ENCODE measurements around the gene USP22. TPM values are rescaled to one million over a fixed set of nuclear protein-coding genes. Genes with fewer than 3 reads are reported as not detected.

Gene USP22
- total RNA-seq, 2 donors from 2014 or later = 130 to 154 TPM

DNA sequence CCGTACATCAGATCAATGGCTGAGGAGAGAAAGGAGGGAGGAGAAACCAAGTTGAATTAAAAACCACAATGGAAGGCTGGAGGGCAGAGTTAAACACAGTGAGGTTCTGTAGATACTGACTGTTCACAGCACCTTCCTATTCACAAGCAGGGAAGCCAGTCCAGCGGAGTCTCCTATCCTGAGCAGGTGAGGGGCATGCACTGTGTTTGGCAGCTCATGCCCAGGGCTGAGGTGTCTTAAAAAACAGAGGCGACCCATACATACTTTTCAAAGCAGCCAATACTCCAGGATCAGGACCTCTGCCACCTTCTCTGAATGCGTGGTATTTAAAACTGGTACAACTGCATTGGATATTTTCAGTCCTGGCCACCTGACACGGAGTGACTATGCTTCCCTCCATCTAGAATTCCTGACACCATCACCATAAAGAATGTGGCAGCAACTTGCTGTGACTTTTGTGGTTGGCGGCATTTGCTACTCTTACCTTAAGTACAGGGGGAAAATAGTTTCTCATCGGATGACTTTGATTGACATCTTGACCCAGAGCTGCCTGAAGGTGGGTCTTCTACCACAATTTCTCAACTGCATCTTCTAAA, 21.5 kb downstream of the USP22 start:
- no peak for DNase-seq (ENCODE audit: low spot score)
- Histone ChIP-seq H3K4me3 (no peak overlapping the region), H3K36me3 (peaks cover 55% of the 10 kb centered on the region), H3K27me3 (replicated peaks; ENCODE audit: insufficient read depth) (no peaks in the 10 kb centered on the region), H3K9me3 (no peaks in the 10 kb centered on the region), H3K27ac (no peak overlapping the region), H3K4me1 (ENCODE audit: control insufficient read depth in 1 of 2, low read depth in 2 of 2) (peaks cover 14 to 48% of the 10 kb centered on the region in 2 donors)
- TF ChIP-seq, protein P1, sequence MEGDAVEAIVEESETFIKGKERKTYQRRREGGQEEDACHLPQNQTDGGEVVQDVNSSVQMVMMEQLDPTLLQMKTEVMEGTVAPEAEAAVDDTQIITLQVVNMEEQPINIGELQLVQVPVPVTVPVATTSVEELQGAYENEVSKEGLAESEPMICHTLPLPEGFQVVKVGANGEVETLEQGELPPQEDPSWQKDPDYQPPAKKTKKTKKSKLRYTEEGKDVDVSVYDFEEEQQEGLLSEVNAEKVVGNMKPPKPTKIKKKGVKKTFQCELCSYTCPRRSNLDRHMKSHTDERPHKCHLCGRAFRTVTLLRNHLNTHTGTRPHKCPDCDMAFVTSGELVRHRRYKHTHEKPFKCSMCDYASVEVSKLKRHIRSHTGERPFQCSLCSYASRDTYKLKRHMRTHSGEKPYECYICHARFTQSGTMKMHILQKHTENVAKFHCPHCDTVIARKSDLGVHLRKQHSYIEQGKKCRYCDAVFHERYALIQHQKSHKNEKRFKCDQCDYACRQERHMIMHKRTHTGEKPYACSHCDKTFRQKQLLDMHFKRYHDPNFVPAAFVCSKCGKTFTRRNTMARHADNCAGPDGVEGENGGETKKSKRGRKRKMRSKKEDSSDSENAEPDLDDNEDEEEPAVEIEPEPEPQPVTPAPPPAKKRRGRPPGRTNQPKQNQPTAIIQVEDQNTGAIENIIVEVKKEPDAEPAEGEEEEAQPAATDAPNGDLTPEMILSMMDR (IDR thresholded peaks at IDR 0.05) = no peak
- no peak for ATAC-seq (ENCODE audit: insufficient number of reproducible peaks, low FRiP score, low read depth)

DNA sequence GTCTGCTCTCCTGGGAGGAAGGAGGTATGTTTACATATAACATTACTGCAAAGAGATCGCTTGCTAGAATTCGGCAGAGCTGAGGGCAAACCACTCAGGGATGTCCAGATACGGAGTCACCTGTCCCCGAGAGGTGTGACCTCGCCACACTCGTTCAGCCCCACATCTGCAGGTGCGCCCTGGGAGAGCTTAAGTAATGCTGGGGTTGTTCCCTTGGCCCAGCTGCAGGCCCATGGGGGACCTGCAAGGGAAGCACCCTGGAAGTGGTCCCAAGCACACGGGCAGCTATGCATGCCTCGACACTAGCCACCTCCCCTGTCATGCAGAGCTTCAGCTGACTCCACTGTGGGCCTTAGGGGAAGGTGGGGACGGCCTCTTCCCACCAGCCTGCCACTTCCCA, 22.2 kb downstream of the USP22 start:
- Histone ChIP-seq H3K27ac (no peak overlapping the region), H3K27me3 (replicated peaks; ENCODE audit: insufficient read depth) (no peaks in the 10 kb centered on the region), H3K4me1 (ENCODE audit: control insufficient read depth in 1 of 2, low read depth in 2 of 2) (peaks cover 14 to 48% of the 10 kb centered on the region in 2 donors), H3K9me3 (no peaks in the 10 kb centered on the region), H3K36me3 (peaks cover 56% of the 10 kb centered on the region), H3K4me3 (no peak overlapping the region)
- TF ChIP-seq, protein P1 (IDR thresholded peaks at IDR 0.05) = no peak
- no peak for ATAC-seq (ENCODE audit: insufficient number of reproducible peaks, low FRiP score, low read depth)
- DNase-seq (ENCODE audit: low spot score) = no peak

DNA sequence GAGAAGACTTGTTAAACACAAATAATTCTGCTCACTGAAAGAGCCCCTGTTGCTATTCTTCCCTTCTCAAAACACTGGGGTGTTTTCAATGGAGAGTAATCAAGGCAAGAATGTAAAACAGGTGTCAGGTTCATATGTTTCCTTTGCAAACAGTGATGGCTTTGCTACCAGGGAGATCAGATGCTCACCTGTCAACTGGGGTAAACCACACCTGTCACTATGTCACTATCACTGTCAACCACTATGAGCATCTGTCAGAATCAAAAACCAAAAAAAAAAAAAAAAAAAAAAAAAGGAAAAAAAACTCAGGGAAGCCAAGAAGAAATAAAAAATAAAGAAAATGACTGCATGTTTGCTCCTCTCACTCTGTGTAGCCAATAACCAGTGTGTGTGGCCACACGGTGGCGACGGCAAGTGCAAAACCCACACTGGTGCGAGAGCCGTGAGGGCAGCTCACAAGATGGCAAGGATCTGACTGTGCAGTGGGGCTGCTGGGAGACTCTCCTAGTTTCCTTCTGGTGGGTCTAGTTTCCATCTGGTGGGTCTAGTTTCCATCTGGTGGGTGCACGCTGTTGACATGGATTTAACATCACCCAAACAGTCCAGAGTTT, 22.7 kb downstream of the USP22 start:
- Histone ChIP-seq H3K4me1 (ENCODE audit: control insufficient read depth in 1 of 2, low read depth in 2 of 2) (peaks cover 10 to 47% of the 10 kb centered on the region in 2 donors), H3K4me3 (no peak overlapping the region), H3K36me3 (peaks cover 59% of the 10 kb centered on the region), H3K27me3 (replicated peaks; ENCODE audit: insufficient read depth) (no peaks in the 10 kb centered on the region), H3K9me3 (no peaks in the 10 kb centered on the region), H3K27ac (no peak overlapping the region)
- DNase-seq (ENCODE audit: low spot score) (no peak), ATAC-seq (ENCODE audit: insufficient number of reproducible peaks, low FRiP score, low read depth) (no peak)
- TF ChIP-seq, protein P1 (IDR thresholded peaks at IDR 0.05) = peak; percentile 42

DNA sequence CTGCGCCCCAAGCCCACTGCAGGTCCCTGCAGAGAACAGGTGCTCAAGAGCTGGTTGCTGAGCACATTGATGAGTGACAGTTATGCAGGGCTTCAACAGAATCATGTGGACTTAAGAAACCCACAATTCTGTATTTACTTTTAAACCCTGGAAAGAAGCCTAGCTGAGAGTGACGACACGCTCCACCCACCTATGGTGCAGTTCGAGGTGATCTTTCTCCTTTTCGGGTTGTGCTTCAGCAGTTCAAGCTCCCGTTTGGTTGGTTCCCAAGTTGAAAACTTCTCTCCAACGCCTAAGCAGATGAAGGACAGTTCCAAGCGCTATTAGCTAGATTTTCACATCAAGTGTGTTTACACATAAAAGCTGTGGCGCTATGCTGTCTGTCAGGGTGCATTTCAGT, 23.9 kb downstream of the USP22 start:
- ATAC-seq (ENCODE audit: insufficient number of reproducible peaks, low FRiP score, low read depth) = no peak
- peaks cover 8 to 35% of the 10 kb centered on the region in 2 donors for H3K4me1 ChIP-seq (ENCODE audit: control insufficient read depth in 1 of 2, low read depth in 2 of 2)
- peaks cover 66% of the 10 kb centered on the region for H3K36me3 ChIP-seq

DNA sequence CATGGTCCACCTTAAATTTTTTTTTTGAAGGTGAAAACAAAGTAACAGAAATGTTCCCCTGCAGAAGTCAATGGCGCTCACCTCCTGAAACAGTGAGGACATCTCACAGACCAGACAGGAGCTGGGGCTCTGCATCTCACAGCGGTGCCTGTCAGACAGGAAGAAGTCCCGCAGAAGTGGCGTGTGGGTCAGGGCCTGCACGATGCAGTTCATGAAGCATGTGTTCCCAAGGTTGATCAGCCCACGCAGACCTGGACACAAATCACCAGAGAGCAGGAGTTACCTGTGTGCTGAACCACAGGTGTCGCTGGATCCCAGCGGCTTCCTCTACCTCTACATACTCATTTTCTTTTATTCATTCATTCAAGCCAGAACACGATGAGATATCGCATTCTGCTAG, 24.9 kb downstream of the USP22 start:
- no peak for DNase-seq (ENCODE audit: low spot score)
- H3K4me3 ChIP-seq = no peak overlapping the region
- TF ChIP-seq, protein P1 (IDR thresholded peaks at IDR 0.05) = no peak
- no peak overlapping the region for H3K27ac ChIP-seq
- H3K27me3 ChIP-seq (replicated peaks; ENCODE audit: insufficient read depth) = no peaks in the 10 kb centered on the region
- peaks cover 5 to 25% of the 10 kb centered on the region in 2 donors for H3K4me1 ChIP-seq (ENCODE audit: control insufficient read depth in 1 of 2, low read depth in 2 of 2)
- H3K36me3 ChIP-seq = peaks cover 72% of the 10 kb centered on the region
- no peaks in the 10 kb centered on the region for H3K9me3 ChIP-seq
- no peak for ATAC-seq (ENCODE audit: insufficient number of reproducible peaks, low FRiP score, low read depth)

More for the DNA sequence above, 23.9 kb downstream of the USP22 start:
- DNase-seq (ENCODE audit: low spot score) = no peak
- no peaks in the 10 kb centered on the region for H3K9me3 ChIP-seq
- no peaks in the 10 kb centered on the region for H3K27me3 ChIP-seq (replicated peaks; ENCODE audit: insufficient read depth)
- no peak overlapping the region for H3K4me3 ChIP-seq
- TF ChIP-seq, protein P1 (IDR thresholded peaks at IDR 0.05) = no peak
- no peak overlapping the region for H3K27ac ChIP-seq
